CD1c-positive myeloid dendritic cell (primary cell): ENCODE measurements around the gene DNAJC28.
"Not testable (repeated sequence)": the region's sequence is repeated elsewhere in the genome, so short reads cannot be mapped to it uniquely, and the experiment has no call there.

Experiments
- DNase-seq: peaks from one replicate; pipeline ENCODE4 v3.0.0-alpha.2; 2016; ENCODE audit errors: extremely low spot score

The DNAJC28 gene

GRCh38 chr21:33480481-33481103 is 10.9 kb downstream of the DNAJC28 start:
- no peak for DNase-seq

- DNase-seq: peak; percentile 99
These were observed 11.6 kb downstream of the DNAJC28 start, which contains the start of gene TMEM50B for GRCh38 chr21:33479679-33480480. Gene TMEM50B (minus strand): TSS chr21:33479974. CDS start chr21:33468885, 11,089 bp downstream.

GRCh38 chr21:33478935-33479678 is 12.4 kb downstream of the DNAJC28 start:
- peak; percentile 59 for DNase-seq

- no peak for DNase-seq
These were observed 13.3 kb downstream of the DNAJC28 start for GRCh38 chr21:33478182-33478581.

GRCh38 chr21:33477066-33477465 is 14.4 kb downstream of the DNAJC28 start:
- no peak for DNase-seq

- no peak for DNase-seq
These were observed 18.2 kb downstream of the DNAJC28 start for GRCh38 chr21:33473344-33473743.

- DNase-seq: no peak
These were observed 20.8 kb downstream of the DNAJC28 start for GRCh38 chr21:33470701-33471100.

GRCh38 chr21:33469183-33469582 is 22.3 kb downstream of the DNAJC28 start:
- not testable (repeated sequence) for DNase-seq

GRCh38 chr21:33461538-33462250 is 29.8 kb downstream of the DNAJC28 start:
- no peak for DNase-seq

GRCh38 chr21:33458861-33459260 is 32.7 kb downstream of the DNAJC28 start:
- no peak for DNase-seq

- no peak for DNase-seq
These were observed 35.6 kb downstream of the DNAJC28 start for GRCh38 chr21:33455686-33456446.

- no peak for DNase-seq
These were observed 39.2 kb downstream of the DNAJC28 start for GRCh38 chr21:33452362-33452761.

GRCh38 chr21:33451634-33452071 is 39.9 kb downstream of the DNAJC28 start:
- DNase-seq: no peak

- no peak for DNase-seq
These were observed 41.9 kb downstream of the DNAJC28 start for GRCh38 chr21:33449616-33450015.

- DNase-seq: not testable (repeated sequence)
These were observed 44.9 kb downstream of the DNAJC28 start for GRCh38 chr21:33446620-33447019.

- no peak for DNase-seq
These were observed 47.0 kb downstream of the DNAJC28 start for GRCh38 chr21:33444499-33444898.

GRCh38 chr21:33443194-33443593 is 48.3 kb downstream of the DNAJC28 start:
- DNase-seq: no peak

GRCh38 chr21:33441489-33442477 is 49.7 kb downstream of the DNAJC28 start:
- peak; percentile 30 for DNase-seq
